H1 (cell line): ENCODE measurements around the gene AIFM3. TPM values are rescaled to one million over a fixed set of nuclear protein-coding genes. Genes with fewer than 3 reads are reported as not detected.

ENCODE experiments used
- ATF3 ChIP-seq: IDR thresholded peaks from 2 replicates; pipeline ENCODE4 v1.6.1; 2011; ENCODE audit warnings: low read depth, mild to moderate bottlenecking, low read length; ENCODE audit not compliant: insufficient read depth
- KDM1A ChIP-seq: fragments of 200-600, 300-600 bp; sonication (generic); IDR thresholded peaks from 2 replicates; pipeline ENCODE4 v1.7.1; 2016; ENCODE audit warnings: mild to moderate bottlenecking, low read length, borderline replicate concordance
- POU5F1 ChIP-seq: IDR thresholded peaks from 2 replicates; pipeline ENCODE4 v1.6.1; 2011; ENCODE audit warnings: low read depth, mild to moderate bottlenecking, low read length, moderate library complexity
- polyA plus RNA-seq, 7 experiments: library from polyadenylated mRNA; depleted of rRNA in 3 of 7; stranded (reverse) in 5 of 7; unstranded in 2 of 7; fragments of >200 nt in 5 of 7; fragments of 200-250 nt in 2 of 7; gene quantifications; 1 replicate in 5 of 7; 2 replicates in 1 of 7; 4 replicates in 1 of 7; pipeline versions ENCODE4 v1.2.1 to v1.2.3, GENCODE V29; 2011 to 2013; ENCODE audit warnings: missing spikeins in 2 of 7, mixed read lengths in 2 of 7
- total RNA-seq: library from RNA; stranded (reverse); fragmentation: NEBNext Ultra II Directional; extraction: Animal tissue kit (Norgen Biotek cat#: 25700); gene quantifications from 2 replicates; pipeline ENCODE4 v1.2.1, GENCODE V29; 2021

AIFM3 gene
- total and polyA plus RNA-seq, 2 of the 8 experiments (the other 6 are each of a cell fraction or from before 2014, with no cell fraction given) = 0.86 to 1.4 TPM

GRCh38 chr22:20996031-20996410, 29.0 kb downstream of the AIFM3 start (continued):
- TF ChIP-seq KDM1A = no peak
- no peak for TF ChIP-seq ATF3
- no peak for TF ChIP-seq POU5F1
